ENCODE results near the gene CDK19. TPM values are rescaled to one million over a fixed set of nuclear protein-coding genes. Genes with fewer than 3 reads are reported as not detected.

Gene CDK19
- total RNA-seq, 1 experiment from 2014 or later = 7.6 TPM

DNA sequence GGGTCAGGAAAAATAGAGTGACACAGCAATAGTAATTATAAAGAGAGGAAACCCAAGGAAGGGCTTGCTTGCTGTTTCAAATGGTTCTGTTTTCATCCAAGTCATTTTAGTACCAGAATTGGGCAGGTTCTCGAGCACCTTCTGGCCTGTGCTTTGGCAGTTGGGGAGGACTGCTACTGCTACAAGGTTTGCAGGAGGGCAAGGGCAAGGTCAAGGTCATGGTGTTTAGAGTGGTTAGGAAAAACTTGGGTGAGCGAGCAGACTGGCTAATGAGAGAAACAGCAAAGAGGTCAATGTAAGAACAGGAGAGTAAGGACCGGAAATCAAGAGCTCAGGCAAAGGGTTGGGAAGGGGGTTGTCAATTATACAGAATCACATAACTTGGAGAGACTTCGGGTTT lies 164.5 kb downstream of the CDK19 start:
- in situ Hi-C loops (cut with HindIII; ENCODE audit: low pct_unique_long_range_greater_than_20kb, low sequenced_read_pairs) = no loop called here
- DNase-seq (ENCODE audit: low read depth) = no peak

- in situ Hi-C loops (cut with HindIII; ENCODE audit: low pct_unique_long_range_greater_than_20kb, low sequenced_read_pairs) = no loop called here
- DNase-seq (ENCODE audit: low read depth) = no peak
Measured at GRCh38 chr6:110649704-110650103, 165.6 kb downstream of the CDK19 start.

- in situ Hi-C loops (cut with HindIII; ENCODE audit: low pct_unique_long_range_greater_than_20kb, low sequenced_read_pairs) = no loop called here
- no peak for DNase-seq (ENCODE audit: low read depth)
Measured at GRCh38 chr6:110646951-110647910, 168.0 kb downstream of the CDK19 start.

DNA sequence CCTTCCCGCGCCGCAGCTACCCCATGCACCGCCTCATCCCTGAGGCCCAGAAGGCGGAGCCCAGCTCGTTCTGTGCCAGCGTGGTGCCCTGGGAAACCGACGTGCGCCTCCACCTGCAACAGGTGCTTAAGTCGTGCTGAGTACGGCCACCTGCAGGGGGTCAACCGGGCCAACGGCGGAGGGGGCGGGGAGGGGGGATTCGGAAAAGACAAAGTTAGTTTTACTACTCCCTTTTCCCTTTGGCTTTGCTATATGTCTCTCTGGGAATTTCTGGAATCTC lies 168.9 kb downstream of the CDK19 start:
- no peak for DNase-seq (ENCODE audit: low read depth)
- in situ Hi-C loops (cut with HindIII; ENCODE audit: low pct_unique_long_range_greater_than_20kb, low sequenced_read_pairs) = no loop called here

DNA sequence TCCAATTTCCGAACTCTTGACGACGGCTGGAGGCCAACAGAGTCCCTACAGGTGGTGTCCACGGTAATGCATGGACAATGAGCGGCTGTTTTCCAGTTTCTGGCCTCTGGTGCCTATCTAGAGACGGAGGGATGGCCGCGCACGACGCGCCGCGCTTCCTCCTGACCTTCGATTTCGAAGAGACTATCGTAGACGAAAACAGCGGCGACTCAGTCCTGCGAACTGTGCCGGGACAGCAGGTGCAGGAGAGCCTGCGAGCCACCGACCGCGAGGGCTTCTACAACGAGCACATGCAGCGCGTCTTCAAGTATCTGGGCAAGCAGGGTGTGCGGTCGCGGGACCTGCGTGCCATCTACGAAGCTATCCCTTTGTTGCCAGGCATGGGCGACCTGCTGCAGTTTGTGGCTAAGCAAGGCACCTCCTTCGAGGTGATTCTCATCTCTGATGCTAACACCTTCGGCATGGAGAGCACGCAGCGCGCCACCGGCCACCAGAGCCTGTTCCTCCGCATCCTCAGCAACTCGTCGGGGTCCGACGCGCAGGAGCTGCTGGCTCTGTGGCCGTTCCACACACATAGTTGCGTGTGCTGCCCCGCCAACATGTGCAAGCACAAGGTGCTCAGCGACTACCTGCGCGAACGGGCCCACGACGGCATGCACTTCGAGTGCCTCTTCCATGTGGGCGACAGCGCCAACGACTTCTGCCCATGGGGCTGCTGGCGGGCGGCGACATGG lies 169.4 kb downstream of the CDK19 start:
- in situ Hi-C loops (cut with HindIII; ENCODE audit: low pct_unique_long_range_greater_than_20kb, low sequenced_read_pairs) = no loop called here
- no peak for DNase-seq (ENCODE audit: low read depth)

DNA sequence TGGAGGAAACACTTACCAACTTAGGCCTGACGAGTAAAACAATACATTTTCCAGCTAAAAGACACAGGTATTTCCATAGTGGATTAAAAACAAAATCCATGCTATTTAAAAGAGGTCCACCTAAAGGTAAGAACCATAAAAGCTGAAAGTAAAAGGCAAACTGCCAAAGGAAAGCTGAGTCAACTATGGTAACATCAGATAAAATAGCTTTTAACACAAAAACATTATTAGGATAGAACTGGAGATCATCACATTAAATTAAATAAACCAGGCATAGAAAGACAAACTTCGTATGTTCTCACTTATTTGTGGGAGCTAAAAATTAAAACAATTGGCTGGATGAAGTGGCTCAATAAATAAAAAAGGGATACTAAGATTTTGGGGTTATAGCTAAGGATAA lies 172.1 kb downstream of the CDK19 start:
- in situ Hi-C loops (cut with HindIII; ENCODE audit: low pct_unique_long_range_greater_than_20kb, low sequenced_read_pairs) = no loop called here
- DNase-seq (ENCODE audit: low read depth) = no peak

GRCh38 chr6:110642711-110643110 lies 172.6 kb downstream of the CDK19 start:
- no peak for DNase-seq (ENCODE audit: low read depth)
- in situ Hi-C loops (cut with HindIII; ENCODE audit: low pct_unique_long_range_greater_than_20kb, low sequenced_read_pairs) = no loop called here

- in situ Hi-C loops (cut with HindIII; ENCODE audit: low pct_unique_long_range_greater_than_20kb, low sequenced_read_pairs) = no loop called here
- DNase-seq (ENCODE audit: low read depth) = no peak
Measured at GRCh38 chr6:110636781-110637180, 178.5 kb downstream of the CDK19 start.

GRCh38 chr6:110635096-110635495 lies 180.2 kb downstream of the CDK19 start:
- in situ Hi-C loops (cut with HindIII; ENCODE audit: low pct_unique_long_range_greater_than_20kb, low sequenced_read_pairs) = no loop called here
- no peak for DNase-seq (ENCODE audit: low read depth)

- no peak for DNase-seq (ENCODE audit: low read depth)
- in situ Hi-C loops (cut with HindIII; ENCODE audit: low pct_unique_long_range_greater_than_20kb, low sequenced_read_pairs) = no loop called here
Measured at GRCh38 chr6:110633731-110634213, 181.5 kb downstream of the CDK19 start.

GRCh38 chr6:110629153-110629552 lies 186.1 kb downstream of the CDK19 start:
- in situ Hi-C loops (cut with HindIII; ENCODE audit: low pct_unique_long_range_greater_than_20kb, low sequenced_read_pairs) = no loop called here
- DNase-seq (ENCODE audit: low read depth) = no peak

DNA sequence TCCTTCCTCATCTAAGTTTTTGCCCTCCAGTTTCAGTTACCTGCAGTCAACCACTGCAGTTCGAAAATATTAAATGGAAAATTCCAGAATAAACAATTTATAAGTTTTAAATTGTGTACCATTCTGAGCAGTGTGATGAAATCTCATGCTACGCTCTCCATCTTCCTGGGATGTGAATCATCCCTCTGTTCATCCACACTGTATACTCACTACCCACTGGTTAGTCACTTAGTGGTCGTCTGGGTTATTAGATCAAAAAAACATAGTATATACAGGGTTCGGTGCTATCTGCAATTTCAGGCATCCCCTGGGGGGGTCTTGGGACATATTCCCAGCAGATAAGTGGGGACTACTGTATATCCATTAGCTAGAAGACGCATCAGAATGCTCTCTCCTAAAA lies 186.9 kb downstream of the CDK19 start:
- DNase-seq (ENCODE audit: low read depth) = no peak
- in situ Hi-C loops (cut with HindIII; ENCODE audit: low pct_unique_long_range_greater_than_20kb, low sequenced_read_pairs) = no loop called here

GRCh38 chr6:110626442-110626841 lies 188.8 kb downstream of the CDK19 start:
- in situ Hi-C loops (cut with HindIII; ENCODE audit: low pct_unique_long_range_greater_than_20kb, low sequenced_read_pairs) = no loop called here
- no peak for DNase-seq (ENCODE audit: low read depth)

- DNase-seq (ENCODE audit: low read depth) = no peak
- in situ Hi-C loops (cut with HindIII; ENCODE audit: low pct_unique_long_range_greater_than_20kb, low sequenced_read_pairs) = no loop called here
Measured at GRCh38 chr6:110625883-110626282, 189.4 kb downstream of the CDK19 start.

- no peak for DNase-seq (ENCODE audit: low read depth)
- in situ Hi-C loops (cut with HindIII; ENCODE audit: low pct_unique_long_range_greater_than_20kb, low sequenced_read_pairs) = no loop called here
Measured at GRCh38 chr6:110622912-110623578, 192.2 kb downstream of the CDK19 start.

GRCh38 chr6:110621061-110621460 lies 194.2 kb downstream of the CDK19 start:
- no peak for DNase-seq (ENCODE audit: low read depth)
- in situ Hi-C loops (cut with HindIII; ENCODE audit: low pct_unique_long_range_greater_than_20kb, low sequenced_read_pairs) = no loop called here

- in situ Hi-C loops (cut with HindIII; ENCODE audit: low pct_unique_long_range_greater_than_20kb, low sequenced_read_pairs) = no loop called here
- DNase-seq (ENCODE audit: low read depth) = no peak
Measured at GRCh38 chr6:110620065-110620464, 195.2 kb downstream of the CDK19 start.

DNA sequence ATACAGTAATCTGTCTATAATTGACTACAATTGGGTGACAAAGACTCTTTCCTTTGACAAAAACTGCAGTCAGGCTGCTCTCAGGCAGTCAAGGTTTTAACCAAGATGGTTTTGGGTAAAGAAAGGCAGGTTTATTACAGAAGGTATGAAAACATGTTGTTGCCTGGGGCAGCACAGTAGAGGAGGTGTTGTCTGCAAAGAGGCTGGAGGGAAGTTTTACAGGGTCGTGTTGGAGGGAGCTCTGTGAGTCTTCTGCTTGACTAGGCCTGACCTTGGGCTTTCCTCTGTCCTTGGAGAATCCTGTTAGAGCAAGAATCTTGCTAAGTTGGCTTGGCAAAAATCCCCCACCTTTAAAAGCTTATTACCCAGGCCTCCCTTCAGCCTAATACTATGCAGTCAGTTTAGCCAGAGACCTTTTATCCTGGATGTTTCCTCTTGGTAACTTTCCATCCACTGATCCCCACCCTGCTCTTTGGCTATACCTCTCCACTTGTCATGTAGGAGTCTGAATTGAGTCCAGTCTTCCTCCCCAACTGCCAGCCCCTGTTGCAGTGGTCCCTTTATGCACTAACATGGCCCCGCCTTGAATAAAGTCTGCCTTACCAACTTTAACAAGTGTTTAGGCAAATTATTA lies 195.9 kb downstream of the CDK19 start:
- in situ Hi-C loops (cut with HindIII; ENCODE audit: low pct_unique_long_range_greater_than_20kb, low sequenced_read_pairs) = no loop called here
- DNase-seq (ENCODE audit: low read depth) = no peak
